Measurements from ENCODE around the gene HOXD12. TPM values are rescaled to one million over a fixed set of nuclear protein-coding genes. Genes with fewer than 3 reads are reported as not detected.

Gene HOXD12
- total RNA-seq, 2 experiments from 2014 or later, result not detected

DNA sequence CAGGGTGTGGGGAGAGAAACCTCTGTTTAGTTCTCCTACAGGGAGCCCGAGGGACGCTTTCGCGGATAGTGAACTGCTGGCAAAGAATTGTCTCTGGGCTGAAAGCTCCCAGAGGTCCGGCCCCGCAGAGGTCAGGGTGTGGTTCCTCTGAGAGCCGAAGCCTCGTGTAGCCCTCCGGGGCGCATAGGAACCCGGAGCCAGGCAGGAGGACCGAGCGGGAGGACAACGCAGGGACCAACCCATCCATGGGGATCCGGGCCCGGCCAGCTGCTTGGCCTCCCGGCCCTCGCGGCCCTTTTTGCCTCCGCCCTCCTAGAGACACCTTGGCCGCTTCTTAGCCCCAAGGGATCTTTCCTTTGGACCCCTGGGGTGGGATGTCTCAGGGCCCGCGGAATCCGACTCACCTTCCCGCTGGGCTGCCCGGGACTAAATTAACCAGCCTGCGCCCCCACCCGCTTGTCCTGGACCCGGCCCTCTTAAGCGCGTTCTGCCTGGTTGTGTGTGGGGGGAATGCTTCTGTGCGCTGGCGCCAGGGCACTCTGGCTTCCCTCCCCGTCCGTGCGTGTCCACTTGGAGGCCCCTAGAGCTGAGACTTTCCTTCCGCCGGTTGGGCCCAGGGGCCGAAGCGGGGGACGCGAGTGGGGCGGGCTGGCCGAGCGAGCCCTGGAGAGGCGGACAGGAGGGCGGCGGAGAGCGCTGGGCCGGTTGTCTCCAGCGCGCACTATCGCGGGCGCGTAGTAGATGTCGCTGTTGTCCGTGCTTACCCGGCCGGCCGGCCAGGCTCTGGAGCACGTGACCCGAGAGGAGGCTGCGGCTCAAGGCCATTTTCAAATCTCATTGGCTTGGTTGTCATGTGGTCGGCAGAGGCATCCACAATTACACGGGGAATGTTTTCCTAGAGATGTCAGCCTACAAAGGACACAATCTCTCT lies 16.6 kb downstream of the HOXD12 start, which contains the start of gene HOXD10:
TSS of gene HOXD10 (plus strand) at position 896 of the 931 bp plus-strand sequence. CDS start 56 bp downstream, outside the sequence.
- Mint-ChIP-seq H3K27ac (peak within 1 kb of the TSS; percentile 9), H3K4me3 (no peak within 1 kb of the TSS), H3K4me1 (ENCODE audit: low read depth) (peaks cover 7% of the 10 kb centered on the region), H3K36me3 (ENCODE audit: low read depth) (peaks cover 10% of the 10 kb centered on the region), H3K27me3 (peaks cover 98% of the 10 kb centered on the region), H3K9me3 (no peaks in the 10 kb centered on the region)
- Histone ChIP-seq H3K9me3 (ENCODE audit: control insufficient read depth in 1 of 2, insufficient read depth in 1 of 2, low read length in 2 of 2) (peaks cover 10 to 70% of the 10 kb centered on the region in 2 experiments), H3K4me3 (ENCODE audit: low read length) (no peak within 1 kb of the TSS), H3K27me3 (ENCODE audit: control insufficient read depth in 1 of 2, insufficient read depth in 2 of 2, low read length in 2 of 2) (peaks cover 99% of the 10 kb centered on the region in 2 experiments), H3K27ac (ENCODE audit: low read depth in 1 of 2, low read length in 2 of 2) (no peak within 1 kb of the TSS), H3K4me1 (ENCODE audit: insufficient read depth, low read length) (peaks cover 6% of the 10 kb centered on the region), H3K36me3 (ENCODE audit: insufficient read depth, low read length) (no peaks in the 10 kb centered on the region)
- ChIA-PET CTCF (interaction anchor here (1.3 to 1.8 kb wide), 2 partner anchors 11 kb away, joined by 4 read pairs; no protein-coding TSS in a partner anchor), POLR2A (interaction anchor here (0.6 kb wide), 1 partner anchor 999 kb away, joined by 3 read pairs; no protein-coding TSS in a partner anchor)
- ATAC-seq (ENCODE audit: poor library complexity) (no peak), DNase-seq (no peak)
- intact Hi-C loops (cut with DNase I, micrococcal nuclease), result loop anchor here in 1 of 2 experiments (5.0 kb wide), 1 partner anchor 34 kb away; the partner anchor contains the start of gene EVX2
- no peak for TF ChIP-seq CTCF (IDR thresholded peaks at IDR 0.05)

- no peaks in the 10 kb centered on the region for H3K9me3 Mint-ChIP-seq
- peak overlapping the region; percentile 9 for H3K27ac Mint-ChIP-seq
Measured at GRCh38 chr2:176117162-176117822, 17.7 kb downstream of the HOXD12 start.

More at GRCh38 chr2:176117162-176117822, 17.7 kb downstream of the HOXD12 start:
- Histone ChIP-seq H3K36me3 (ENCODE audit: insufficient read depth, low read length) (no peaks in the 10 kb centered on the region), H3K4me3 (ENCODE audit: low read length) (no peak overlapping the region), H3K4me1 (ENCODE audit: insufficient read depth, low read length) (peaks cover 10% of the 10 kb centered on the region), H3K27ac (ENCODE audit: low read depth in 1 of 2, low read length in 2 of 2) (no peak overlapping the region), H3K9me3 (ENCODE audit: control insufficient read depth in 1 of 2, insufficient read depth in 1 of 2, low read length in 2 of 2) (peaks cover 10 to 68% of the 10 kb centered on the region in 2 experiments), H3K27me3 (ENCODE audit: control insufficient read depth in 1 of 2, insufficient read depth in 2 of 2, low read length in 2 of 2) (peaks cover 96 to 99% of the 10 kb centered on the region in 2 experiments)
- Mint-ChIP-seq H3K36me3 (ENCODE audit: low read depth) (peaks cover 10% of the 10 kb centered on the region), H3K27me3 (peaks cover 97% of the 10 kb centered on the region), H3K4me3 (no peak overlapping the region), H3K4me1 (ENCODE audit: low read depth) (peaks cover 7% of the 10 kb centered on the region)
- ChIA-PET POLR2A (interaction anchor here (0.7 kb wide), 1 partner anchor 16 kb away, joined by 3 read pairs; no protein-coding TSS in a partner anchor), CTCF (interaction anchor here (1.8 kb wide), 1 partner anchor 10 kb away, joined by 4 read pairs; no protein-coding TSS in a partner anchor)
- ATAC-seq (ENCODE audit: poor library complexity), result no peak
- DNase-seq, result no peak
- intact Hi-C loops (cut with DNase I, micrococcal nuclease), result loop anchor here in 1 of 2 experiments (5.0 kb wide), 1 partner anchor 35 kb away; the partner anchor contains the start of gene EVX2
- no peak for TF ChIP-seq CTCF (IDR thresholded peaks at IDR 0.05)

All from CD4-positive, alpha-beta T cell (primary cell).